Suprapubic skin (tissue), 4 donors: Measurements from ENCODE around the gene TRAPPC10.

ENCODE experiments used
- POLR2A ChIP-seq, 2 donors: fragments of 450-650 bp; IDR thresholded peaks; one replicate each; pipeline ENCODE4 v1.6.1; 2017; ENCODE audit warnings: antibody characterized with exemption in 2 of 2, mild to moderate bottlenecking in 2 of 2, moderate library complexity in 2 of 2
- POLR2AphosphoS5 ChIP-seq, 3 donors: sonication (generic); formaldehyde crosslinking; IDR thresholded peaks; one replicate each; pipeline ENCODE4 v1.6.1; 2017; ENCODE audit warnings: antibody characterized with exemption in 3 of 3
- TF ChIP-seq, protein P1 (sequence below), 2 donors: fragments of 200-600 bp in 1 of 2; fragments of 450-650 bp in 1 of 2; sonication (generic) in 1 of 2; IDR thresholded peaks; one replicate each; pipeline ENCODE4 v1.5.1; 2016 to 2019; ENCODE audit warnings: antibody characterized with exemption in 2 of 2, mild to moderate bottlenecking in 1 of 2, moderate library complexity in 1 of 2

DNA sequence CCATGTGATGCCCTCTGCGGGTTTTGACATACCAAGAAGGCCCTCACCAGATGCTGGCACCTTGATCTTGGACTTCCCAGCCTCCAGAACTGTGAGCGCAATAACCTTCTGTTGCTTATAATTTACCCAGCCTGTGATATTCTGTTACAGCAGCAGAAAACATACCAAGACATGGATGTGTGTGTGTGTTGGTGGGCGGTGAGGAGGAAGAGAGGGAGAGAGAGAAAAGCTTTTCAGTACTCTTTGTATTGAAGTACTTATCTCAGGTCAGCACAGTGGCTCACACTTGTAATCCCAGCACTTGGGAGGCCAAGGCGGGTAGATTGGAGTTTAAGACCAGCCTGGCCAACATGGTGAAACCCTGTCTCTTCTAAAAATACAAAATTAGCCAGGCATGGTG, 23.1 kb downstream of the TRAPPC10 start:
- TF ChIP-seq, protein P1, sequence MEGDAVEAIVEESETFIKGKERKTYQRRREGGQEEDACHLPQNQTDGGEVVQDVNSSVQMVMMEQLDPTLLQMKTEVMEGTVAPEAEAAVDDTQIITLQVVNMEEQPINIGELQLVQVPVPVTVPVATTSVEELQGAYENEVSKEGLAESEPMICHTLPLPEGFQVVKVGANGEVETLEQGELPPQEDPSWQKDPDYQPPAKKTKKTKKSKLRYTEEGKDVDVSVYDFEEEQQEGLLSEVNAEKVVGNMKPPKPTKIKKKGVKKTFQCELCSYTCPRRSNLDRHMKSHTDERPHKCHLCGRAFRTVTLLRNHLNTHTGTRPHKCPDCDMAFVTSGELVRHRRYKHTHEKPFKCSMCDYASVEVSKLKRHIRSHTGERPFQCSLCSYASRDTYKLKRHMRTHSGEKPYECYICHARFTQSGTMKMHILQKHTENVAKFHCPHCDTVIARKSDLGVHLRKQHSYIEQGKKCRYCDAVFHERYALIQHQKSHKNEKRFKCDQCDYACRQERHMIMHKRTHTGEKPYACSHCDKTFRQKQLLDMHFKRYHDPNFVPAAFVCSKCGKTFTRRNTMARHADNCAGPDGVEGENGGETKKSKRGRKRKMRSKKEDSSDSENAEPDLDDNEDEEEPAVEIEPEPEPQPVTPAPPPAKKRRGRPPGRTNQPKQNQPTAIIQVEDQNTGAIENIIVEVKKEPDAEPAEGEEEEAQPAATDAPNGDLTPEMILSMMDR (IDR thresholded peaks at IDR 0.05): no peak
- TF ChIP-seq POLR2A (IDR thresholded peaks at IDR 0.05): no peak
- TF ChIP-seq POLR2AphosphoS5 (IDR thresholded peaks at IDR 0.05): no peak
